GM06990 (cell line): ENCODE data around the gene GPT2.

Experiments
- DNase-seq: peaks from one replicate; pipeline ENCODE4 v3.0.0-alpha.2; 2011; ENCODE audit not compliant: insufficient read length; ENCODE audit errors: extremely low read depth
- H3K27me3 ChIP-seq: replicated peaks from 2 replicates; pipeline ENCODE4 v1.6.0; 2011; ENCODE audit warnings: low read length; ENCODE audit not compliant: control insufficient read depth, insufficient read depth
- H3K36me3 ChIP-seq: 2 replicates; pipeline ENCODE4 v1.5.1; 2011; ENCODE audit warnings: low read length; ENCODE audit not compliant: control insufficient read depth, insufficient read depth
- H3K4me3 ChIP-seq: replicated peaks from 2 replicates; pipeline ENCODE4 v1.5.1; 2011; ENCODE audit warnings: low read depth, mild to moderate bottlenecking, control low read depth, low read length
- TF ChIP-seq, protein P1 (sequence below): IDR thresholded peaks from 2 replicates; pipeline ENCODE4 v1.5.1; 2011; ENCODE audit warnings: low read length, control low read depth, mild to moderate bottlenecking, inconsistent platforms; ENCODE audit not compliant: insufficient read depth, poor library complexity, severe bottlenecking

Gene GPT2

DNA sequence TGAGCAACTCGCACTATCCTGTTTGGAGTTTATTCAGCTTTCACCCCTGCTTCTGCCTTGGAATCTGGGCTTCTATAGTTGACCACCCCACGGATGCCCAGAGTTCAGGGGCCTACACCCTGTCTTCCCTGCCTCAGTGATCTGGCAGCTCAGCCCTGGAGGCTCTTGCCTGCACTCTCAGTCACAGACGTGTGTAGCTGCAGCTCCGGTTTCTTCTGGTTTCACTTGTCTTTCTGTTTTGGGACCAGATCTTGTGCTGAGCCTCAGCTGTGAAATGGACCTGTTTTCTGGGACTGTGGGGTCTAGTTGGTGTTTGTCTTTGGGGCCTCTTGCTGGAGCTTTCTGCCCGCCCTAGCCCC, 5.8 kb downstream of the GPT2 start:
- DNase-seq, result no peak
- Histone ChIP-seq H3K27me3 (no peaks in the 10 kb centered on the region; the same call in 1 of the 2 replicates), H3K36me3 (no peaks in the 10 kb centered on the region), H3K4me3 (no peak overlapping the region)
- TF ChIP-seq, protein P1, sequence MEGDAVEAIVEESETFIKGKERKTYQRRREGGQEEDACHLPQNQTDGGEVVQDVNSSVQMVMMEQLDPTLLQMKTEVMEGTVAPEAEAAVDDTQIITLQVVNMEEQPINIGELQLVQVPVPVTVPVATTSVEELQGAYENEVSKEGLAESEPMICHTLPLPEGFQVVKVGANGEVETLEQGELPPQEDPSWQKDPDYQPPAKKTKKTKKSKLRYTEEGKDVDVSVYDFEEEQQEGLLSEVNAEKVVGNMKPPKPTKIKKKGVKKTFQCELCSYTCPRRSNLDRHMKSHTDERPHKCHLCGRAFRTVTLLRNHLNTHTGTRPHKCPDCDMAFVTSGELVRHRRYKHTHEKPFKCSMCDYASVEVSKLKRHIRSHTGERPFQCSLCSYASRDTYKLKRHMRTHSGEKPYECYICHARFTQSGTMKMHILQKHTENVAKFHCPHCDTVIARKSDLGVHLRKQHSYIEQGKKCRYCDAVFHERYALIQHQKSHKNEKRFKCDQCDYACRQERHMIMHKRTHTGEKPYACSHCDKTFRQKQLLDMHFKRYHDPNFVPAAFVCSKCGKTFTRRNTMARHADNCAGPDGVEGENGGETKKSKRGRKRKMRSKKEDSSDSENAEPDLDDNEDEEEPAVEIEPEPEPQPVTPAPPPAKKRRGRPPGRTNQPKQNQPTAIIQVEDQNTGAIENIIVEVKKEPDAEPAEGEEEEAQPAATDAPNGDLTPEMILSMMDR, result no peak

DNA sequence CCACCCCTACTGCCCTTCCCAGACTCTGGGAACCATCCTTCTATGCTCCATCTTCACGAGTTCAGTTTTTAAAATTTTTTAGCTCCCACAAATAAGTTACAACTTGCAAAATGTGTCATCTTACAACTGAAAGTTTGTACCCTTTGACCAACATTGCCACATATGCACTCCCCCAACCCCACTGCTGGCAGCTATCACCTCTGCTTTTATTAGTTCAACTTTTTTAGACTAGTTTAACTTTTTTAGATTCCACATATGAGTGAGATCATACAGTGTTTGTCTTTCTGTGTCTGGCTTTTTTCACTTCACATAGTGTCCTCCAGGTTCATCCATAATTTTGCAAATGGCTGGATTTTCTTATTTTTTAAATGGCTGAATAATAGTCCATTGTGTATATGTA, 7.7 kb downstream of the GPT2 start:
- no peaks in the 10 kb centered on the region for H3K36me3 ChIP-seq
- TF ChIP-seq, protein P1, result no peak
- no peak for DNase-seq
- H3K4me3 ChIP-seq, result no peak overlapping the region
- H3K27me3 ChIP-seq, result no peaks in the 10 kb centered on the region

DNA sequence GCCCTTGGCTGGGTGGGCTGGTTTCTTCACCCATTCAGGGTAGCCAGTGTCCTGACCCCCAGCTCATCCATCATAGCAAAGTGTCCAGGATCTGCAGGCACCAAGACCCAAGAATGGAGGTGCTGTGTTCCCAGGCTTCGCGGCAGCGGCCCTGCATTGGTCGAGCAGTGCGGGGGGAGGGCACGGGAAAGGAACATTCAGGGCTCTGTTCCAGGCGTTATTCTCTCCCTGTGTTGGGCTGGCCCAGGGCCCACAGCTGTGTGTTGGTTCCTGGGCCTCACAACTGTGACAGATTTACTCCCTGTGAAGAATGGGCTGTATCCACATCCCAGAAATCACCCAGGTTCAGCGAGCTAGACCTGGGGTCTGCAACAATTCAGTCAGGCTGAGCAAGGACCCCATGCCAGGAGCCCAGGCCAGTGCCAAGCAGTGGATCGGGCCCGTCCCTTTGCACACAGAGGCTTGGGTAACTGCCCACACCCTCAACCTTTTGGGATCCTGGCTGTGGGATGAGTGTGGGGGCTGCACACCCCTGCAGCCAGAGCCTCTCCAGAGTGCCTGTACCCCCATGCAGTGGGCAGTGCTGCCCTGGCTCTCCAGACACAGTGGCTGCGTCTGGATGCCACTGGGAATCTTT, 10.0 kb downstream of the GPT2 start:
- Histone ChIP-seq H3K36me3 (no peaks in the 10 kb centered on the region), H3K27me3 (no peaks in the 10 kb centered on the region), H3K4me3 (no peak overlapping the region)
- DNase-seq, result no peak
- TF ChIP-seq, protein P1, result no peak

DNA sequence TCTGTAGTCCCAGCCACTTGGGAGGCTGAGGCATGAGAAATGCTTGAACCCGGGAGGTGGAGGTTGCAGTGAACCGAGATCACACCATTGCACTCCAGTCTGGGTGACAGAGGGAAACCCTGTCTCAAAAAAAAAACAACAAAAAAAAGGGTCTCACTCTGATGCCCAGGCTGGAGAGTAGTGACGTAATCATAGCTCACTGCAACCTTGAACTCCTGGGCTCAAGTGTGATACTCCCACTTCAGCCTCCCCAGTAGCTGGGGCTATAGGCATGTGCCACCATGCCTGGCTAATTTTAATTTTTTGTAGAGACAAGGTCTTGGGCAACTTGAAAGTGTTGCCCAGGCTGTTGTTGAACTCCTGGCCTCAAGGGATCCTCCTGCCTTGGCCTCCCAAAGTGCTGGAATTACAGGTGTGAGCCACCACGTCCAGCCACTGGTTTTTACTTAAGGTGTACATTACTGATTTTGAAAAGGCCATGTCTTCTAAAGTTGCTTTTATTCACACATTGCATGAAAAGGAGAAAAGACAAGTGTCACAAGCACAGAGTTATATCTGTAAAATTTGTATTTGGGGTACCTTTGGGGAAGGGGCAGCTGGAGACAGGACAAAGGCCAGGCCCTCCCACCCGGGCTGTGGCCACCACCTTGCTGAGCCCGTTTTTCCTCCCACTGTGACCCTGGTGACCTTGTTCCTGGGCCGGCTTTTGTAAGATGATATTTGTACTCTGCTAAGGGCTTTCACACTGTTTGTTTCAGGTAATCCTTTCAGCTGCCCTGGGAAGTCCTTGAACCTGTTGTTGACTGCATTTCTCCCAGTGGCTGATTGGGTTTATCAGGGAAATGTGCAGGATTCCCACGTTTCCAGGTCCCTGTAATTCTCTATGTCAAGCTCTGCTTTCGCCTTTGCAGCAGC, 11.5 kb downstream of the GPT2 start:
- TF ChIP-seq, protein P1, result no peak
- Histone ChIP-seq H3K36me3 (no peaks in the 10 kb centered on the region), H3K27me3 (no peaks in the 10 kb centered on the region), H3K4me3 (no peak overlapping the region)
- DNase-seq, result no peak

DNA sequence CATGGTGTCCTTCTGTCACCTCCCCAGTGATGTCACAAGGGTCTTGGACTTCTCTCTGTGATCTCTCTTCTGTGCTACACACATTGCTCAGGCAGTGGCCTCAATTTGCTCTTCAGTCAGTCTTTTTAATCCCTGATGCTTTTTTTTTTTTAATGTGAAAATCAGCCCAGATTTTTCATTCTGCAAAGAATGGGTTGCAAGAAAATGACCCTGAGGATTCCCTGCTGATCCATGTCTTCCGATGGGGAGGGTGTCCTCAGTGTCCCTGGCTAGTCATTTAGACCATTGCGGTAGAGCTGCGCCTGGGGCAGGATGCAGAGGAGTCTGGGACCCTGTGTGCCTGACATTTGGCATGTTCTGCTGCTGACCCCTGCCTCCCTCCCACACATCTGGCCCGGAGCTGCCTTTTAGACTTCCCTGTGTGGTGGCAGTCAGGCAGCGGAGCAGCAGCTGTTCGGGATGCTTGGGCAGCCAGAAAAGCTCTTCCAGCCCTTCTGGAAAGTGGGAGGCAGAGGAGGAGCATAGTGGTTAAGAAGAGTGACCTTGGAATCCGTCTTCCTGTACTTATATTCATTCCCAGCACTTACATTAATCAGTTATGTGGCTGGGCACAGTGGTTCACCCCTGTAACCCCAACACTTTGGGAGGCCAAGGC, 12.3 kb downstream of the GPT2 start:
- no peak for DNase-seq
- Histone ChIP-seq H3K36me3 (no peaks in the 10 kb centered on the region), H3K4me3 (no peak overlapping the region), H3K27me3 (no peaks in the 10 kb centered on the region)
- TF ChIP-seq, protein P1, result no peak
